ENCODE data around the gene SEMA6D. TPM values are rescaled to one million over a fixed set of nuclear protein-coding genes. Genes with fewer than 3 reads are reported as not detected.
A peak's percentile ranks its signal among the peaks of the same experiment; 100 is the strongest.

The SEMA6D gene
- total RNA-seq, 1 donor from 2014 or later = 54.3 TPM

GRCh38 chr15:47768735-47769134 is 51.4 kb downstream of the SEMA6D start:
- Mint-ChIP-seq H3K27me3 (ENCODE audit: low read depth) (no peaks in the 10 kb centered on the region), H3K4me1 (peaks cover 17% of the 10 kb centered on the region), H3K4me3 (no peak overlapping the region), H3K9me3 (peaks cover 4% of the 10 kb centered on the region), H3K27ac (peak overlapping the region; percentile 22), H3K36me3 (peaks cover 66% of the 10 kb centered on the region)
- DNase-seq (ENCODE audit: low spot score in 2 of 2, unreplicated experiment in 2 of 2) = no peak
- TF ChIP-seq CTCF (IDR thresholded peaks at IDR 0.05; ENCODE audit: unreplicated experiment) = no peak

GRCh38 chr15:47769166-47769565 is 51.9 kb downstream of the SEMA6D start:
- peaks cover 4% of the 10 kb centered on the region for H3K9me3 Mint-ChIP-seq
- H3K36me3 Mint-ChIP-seq = peaks cover 65% of the 10 kb centered on the region
- no peak for TF ChIP-seq CTCF (IDR thresholded peaks at IDR 0.05; ENCODE audit: unreplicated experiment)
- H3K4me1 Mint-ChIP-seq = peaks cover 17% of the 10 kb centered on the region
- no peak for DNase-seq (ENCODE audit: low spot score in 2 of 2, unreplicated experiment in 2 of 2)
- no peak overlapping the region for H3K27ac Mint-ChIP-seq
- no peak overlapping the region for H3K4me3 Mint-ChIP-seq
- no peaks in the 10 kb centered on the region for H3K27me3 Mint-ChIP-seq (ENCODE audit: low read depth)

GRCh38 chr15:47773143-47773542 is 55.8 kb downstream of the SEMA6D start:
- Mint-ChIP-seq H3K4me3 (no peak overlapping the region), H3K36me3 (peaks cover 29% of the 10 kb centered on the region), H3K27ac (peak overlapping the region; percentile 44), H3K9me3 (peaks cover 4% of the 10 kb centered on the region), H3K4me1 (peaks cover 15% of the 10 kb centered on the region), H3K27me3 (ENCODE audit: low read depth) (no peaks in the 10 kb centered on the region)
- no peak for TF ChIP-seq CTCF (IDR thresholded peaks at IDR 0.05; ENCODE audit: unreplicated experiment)
- DNase-seq (ENCODE audit: low spot score in 2 of 2, unreplicated experiment in 2 of 2) = no peak

GRCh38 chr15:47778263-47778770 is 61.0 kb downstream of the SEMA6D start:
- no peak for DNase-seq (ENCODE audit: low spot score in 2 of 2, unreplicated experiment in 2 of 2)
- Mint-ChIP-seq H3K4me1 (peaks cover 2% of the 10 kb centered on the region), H3K9me3 (peaks cover 3% of the 10 kb centered on the region), H3K36me3 (no peaks in the 10 kb centered on the region), H3K4me3 (no peak overlapping the region), H3K27ac (no peak overlapping the region), H3K27me3 (ENCODE audit: low read depth) (no peaks in the 10 kb centered on the region)
- no peak for TF ChIP-seq CTCF (IDR thresholded peaks at IDR 0.05; ENCODE audit: unreplicated experiment)

GRCh38 chr15:47780971-47781370 is 63.7 kb downstream of the SEMA6D start:
- TF ChIP-seq CTCF (IDR thresholded peaks at IDR 0.05; ENCODE audit: unreplicated experiment) = no peak
- H3K4me3 Mint-ChIP-seq = no peak overlapping the region
- H3K9me3 Mint-ChIP-seq = peaks cover 3% of the 10 kb centered on the region
- no peak overlapping the region for H3K27ac Mint-ChIP-seq
- peaks cover 2% of the 10 kb centered on the region for H3K4me1 Mint-ChIP-seq
- no peak for DNase-seq (ENCODE audit: low spot score in 2 of 2, unreplicated experiment in 2 of 2)
- no peaks in the 10 kb centered on the region for H3K27me3 Mint-ChIP-seq (ENCODE audit: low read depth)
- no peaks in the 10 kb centered on the region for H3K36me3 Mint-ChIP-seq

GRCh38 chr15:47781527-47781926 is 64.2 kb downstream of the SEMA6D start:
- no peak for DNase-seq (ENCODE audit: low spot score in 2 of 2, unreplicated experiment in 2 of 2)
- Mint-ChIP-seq H3K36me3 (no peaks in the 10 kb centered on the region), H3K9me3 (peaks cover 3% of the 10 kb centered on the region), H3K4me1 (peaks cover 4% of the 10 kb centered on the region), H3K27me3 (ENCODE audit: low read depth) (no peaks in the 10 kb centered on the region), H3K4me3 (no peak overlapping the region), H3K27ac (no peak overlapping the region)
- TF ChIP-seq CTCF (IDR thresholded peaks at IDR 0.05; ENCODE audit: unreplicated experiment) = no peak
